Measurements from ENCODE around the gene TNFSF8.

The TNFSF8 gene

GRCh38 chr9:114864471-114864870 lies 65.9 kb downstream of the TNFSF8 start:
- DNase-seq: no peak

GRCh38 chr9:114861922-114862605 lies 68.3 kb downstream of the TNFSF8 start:
- no peak for DNase-seq

GRCh38 chr9:114861273-114861672 lies 69.1 kb downstream of the TNFSF8 start:
- DNase-seq: no peak

GRCh38 chr9:114860187-114860586 lies 70.2 kb downstream of the TNFSF8 start:
- DNase-seq: no peak

GRCh38 chr9:114856942-114857315 lies 73.5 kb downstream of the TNFSF8 start:
- DNase-seq: no peak

- DNase-seq: no peak
Observed at GRCh38 chr9:114856215-114856941, 74.0 kb downstream of the TNFSF8 start.

GRCh38 chr9:114855488-114855887 lies 74.9 kb downstream of the TNFSF8 start:
- DNase-seq: no peak

- DNase-seq: no peak
Observed at GRCh38 chr9:114854736-114855355, 75.5 kb downstream of the TNFSF8 start.

- DNase-seq: no peak
Observed at GRCh38 chr9:114853071-114853855, 77.1 kb downstream of the TNFSF8 start.

- DNase-seq: no peak
Observed at GRCh38 chr9:114852050-114852594, 78.3 kb downstream of the TNFSF8 start.

GRCh38 chr9:114851306-114851705 lies 79.1 kb downstream of the TNFSF8 start:
- no peak for DNase-seq
